SKM-1 treated with dmso at 0.1 percent for 144 hours (cell line): Measurements from ENCODE around the gene CNTNAP4.

Source experiments
- DNase-seq: peaks from one replicate; lab custom pipeline; 2025; ENCODE audit not compliant: unreplicated experiment; lab: John Stamatoyannopoulos, UW

CNTNAP4 gene

DNA sequence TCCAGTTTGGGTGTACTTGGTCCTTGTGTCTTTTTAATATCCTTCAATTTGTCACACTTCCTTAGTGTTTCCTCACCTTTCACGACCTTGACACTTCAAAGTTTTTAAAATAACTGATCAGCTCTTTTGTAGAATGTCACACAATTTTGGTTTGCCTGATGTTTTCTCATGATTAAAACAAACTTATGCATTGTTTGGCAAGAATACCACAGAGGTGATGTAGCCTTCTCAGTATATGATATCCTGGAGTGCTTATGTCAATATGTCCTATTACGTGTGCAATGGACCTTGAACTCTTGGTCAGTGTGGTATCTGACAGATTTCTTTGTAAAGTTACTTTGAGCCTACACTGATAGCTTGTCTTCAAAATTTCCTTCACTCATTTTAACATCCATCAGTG lies 297.4 kb downstream of the CNTNAP4 start:
- no peak for DNase-seq

DNA sequence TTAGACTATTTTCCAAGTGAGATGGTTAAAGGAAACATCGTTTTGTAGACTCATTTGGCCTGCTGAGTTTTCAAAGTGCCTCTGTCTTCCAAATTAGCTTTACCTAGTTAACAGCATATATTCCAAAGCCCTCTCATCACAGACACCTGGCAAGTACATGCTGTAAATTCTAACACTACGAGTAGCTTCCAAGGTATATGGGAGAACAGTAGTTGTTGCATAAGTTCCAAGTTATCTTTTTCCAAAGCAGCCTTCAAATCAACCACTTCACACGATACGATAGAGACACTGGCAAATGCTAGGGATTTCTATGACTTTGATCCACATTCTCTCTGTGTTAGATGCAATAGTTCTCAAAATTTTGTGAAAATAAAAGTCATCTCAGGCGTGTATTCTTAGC lies 299.3 kb downstream of the CNTNAP4 start:
- no peak for DNase-seq

DNA sequence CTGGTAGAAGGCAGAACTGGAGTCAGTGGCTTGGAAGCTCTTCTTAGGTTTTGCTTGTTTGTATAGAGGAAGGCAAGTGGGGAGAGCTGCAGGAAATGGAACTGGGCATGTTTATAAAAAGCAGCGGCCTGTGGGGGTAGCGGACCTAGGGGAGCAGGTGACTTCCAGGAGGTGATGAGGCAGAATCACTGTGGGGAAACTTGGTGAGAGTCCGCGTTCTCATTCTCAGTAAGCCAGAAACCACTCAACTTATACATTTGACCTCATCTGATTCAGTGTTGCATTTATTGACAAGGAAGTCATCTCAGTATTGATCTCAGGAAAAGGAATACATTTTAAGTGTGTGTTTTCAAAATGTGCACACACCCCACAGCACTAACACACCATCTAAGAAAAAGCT lies 299.8 kb downstream of the CNTNAP4 start:
- DNase-seq: no peak

DNA sequence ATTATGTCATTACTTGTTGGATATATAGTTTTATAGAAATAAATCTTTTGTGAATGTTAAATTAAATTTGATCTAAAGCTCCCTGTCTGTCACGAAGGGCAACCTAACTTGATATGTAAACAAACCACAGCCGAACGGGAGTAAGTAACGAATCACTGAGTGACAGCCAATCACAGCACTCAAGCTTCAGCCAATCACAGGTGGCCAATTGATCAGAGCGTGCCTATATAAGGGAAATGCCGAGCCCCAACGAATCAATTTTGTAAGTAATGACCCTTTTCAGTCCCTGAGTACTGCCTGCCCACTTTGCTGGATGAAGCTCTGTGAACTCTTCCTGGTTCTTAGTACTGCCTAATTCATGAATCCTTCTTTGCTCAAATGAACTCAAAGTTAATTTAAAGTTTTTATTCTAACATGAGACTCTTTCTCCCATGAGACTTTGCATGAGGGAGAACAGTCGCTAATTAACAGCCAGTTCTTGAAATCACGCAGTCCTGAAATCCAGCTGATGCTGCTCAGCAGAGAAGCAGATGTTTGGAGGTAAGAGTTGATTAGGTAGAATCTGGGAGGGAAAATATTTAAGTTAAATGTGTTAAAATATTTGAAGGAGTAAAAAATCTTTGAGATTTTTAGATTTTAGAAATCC lies 302.2 kb downstream of the CNTNAP4 start:
- DNase-seq: no peak

DNA sequence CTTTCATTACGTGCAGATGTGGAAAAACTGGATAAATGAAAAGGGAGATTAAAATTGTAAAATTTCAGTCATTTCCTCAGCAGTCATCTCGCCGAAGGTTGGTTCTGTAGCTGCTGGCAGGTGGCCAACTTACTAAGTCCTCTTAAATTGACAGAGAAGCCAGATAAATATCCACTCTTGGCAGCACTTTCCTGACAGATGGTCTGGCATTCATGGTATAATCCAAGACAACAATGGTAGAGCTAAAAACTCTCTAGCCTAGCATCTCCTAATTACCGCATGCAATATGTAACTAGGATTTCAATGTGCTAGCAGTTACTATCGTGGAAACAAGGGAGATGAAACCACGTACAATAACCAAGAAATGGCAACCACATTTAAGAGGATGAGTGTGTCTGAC lies 306.3 kb downstream of the CNTNAP4 start:
- no peak for DNase-seq

DNA sequence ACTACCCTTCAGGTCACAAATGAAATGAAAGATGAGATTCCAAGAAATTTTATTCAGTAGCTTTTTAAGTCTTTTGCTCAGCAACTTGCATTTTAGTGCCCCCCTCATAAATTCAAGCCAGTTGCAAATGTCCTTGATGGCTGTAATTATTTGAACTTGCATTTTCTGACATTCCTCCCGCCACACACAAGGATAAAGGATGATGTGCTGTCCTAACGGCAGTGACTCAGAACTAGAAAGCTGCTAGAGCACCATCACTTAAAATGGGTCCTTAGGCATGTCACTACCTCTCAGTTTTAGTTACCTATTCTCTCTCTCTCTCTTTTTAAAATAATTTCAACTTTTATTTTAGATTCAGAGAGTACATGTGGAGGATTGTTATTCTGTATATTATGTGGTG lies 306.7 kb downstream of the CNTNAP4 start:
- no peak for DNase-seq

DNA sequence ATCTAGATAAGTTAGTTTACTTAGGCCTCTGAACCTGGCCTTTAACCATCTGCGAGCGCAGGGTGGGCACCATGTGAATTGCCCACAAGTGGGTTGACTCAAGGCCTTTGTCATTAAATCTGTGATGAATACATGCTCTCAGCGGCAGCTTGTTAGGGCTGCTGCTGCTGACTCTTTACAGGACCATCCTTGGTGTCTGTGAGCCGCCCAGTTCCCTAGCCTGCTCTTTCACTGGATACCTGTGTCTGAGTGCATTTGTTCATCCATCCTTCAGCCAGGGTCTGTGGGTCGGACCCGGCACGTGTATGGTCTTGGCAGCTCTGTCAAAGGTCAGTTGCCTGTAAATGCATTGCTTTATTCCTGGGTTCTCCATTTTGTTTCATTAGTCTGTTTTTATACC lies 321.3 kb downstream of the CNTNAP4 start:
- no peak for DNase-seq

DNA sequence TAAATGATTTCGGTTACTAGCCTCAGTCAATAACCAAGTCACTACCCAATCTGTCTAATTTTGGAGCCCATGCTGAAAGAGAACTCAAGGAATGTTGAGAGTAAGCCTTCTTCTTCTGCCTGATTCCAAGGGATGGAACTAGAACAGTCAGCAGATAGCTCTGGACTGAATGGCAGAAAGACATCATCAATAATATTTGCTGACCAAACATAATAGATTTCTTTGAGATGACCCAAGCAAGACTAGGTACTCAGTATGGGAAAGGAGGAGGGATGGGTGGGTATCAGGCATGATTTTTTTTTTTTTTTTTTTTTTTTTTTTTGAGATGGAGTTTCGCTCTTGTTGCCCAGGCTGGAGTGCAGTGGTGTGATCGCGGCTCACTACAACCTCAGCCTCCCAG lies 330.1 kb downstream of the CNTNAP4 start:
- DNase-seq: no peak
